Measurements from ENCODE around the gene ATOH8. TPM values are rescaled to one million over a fixed set of nuclear protein-coding genes. Genes with fewer than 3 reads are reported as not detected.
A peak's percentile ranks its signal among the peaks of the same experiment; 100 is the strongest.

Gene ATOH8
- total RNA-seq, 4 donors from 2014 or later, result 82.8 to 260 (median 167) TPM

GRCh38 chr2:85734942-85735608 is 18.7 kb upstream of the ATOH8 start:
- Histone ChIP-seq H3K9me3 (no peaks in the 10 kb centered on the region), H3K27ac (peak overlapping the region in 1 of 3 donors; percentile 30), H3K4me3 (replicated peaks in 1 of 3) (no peak overlapping the region), H3K27me3 (no peaks in the 10 kb centered on the region), H3K4me1 (peaks cover 19 to 70% of the 10 kb centered on the region in 2 donors), H3K36me3 (no peaks in the 10 kb centered on the region)
- TF ChIP-seq CTCF (IDR thresholded peaks at IDR 0.05) (no peak), POLR2A (IDR thresholded peaks at IDR 0.05) (no peak)
- DNase-seq, result no peak
- 86 to 87% methylated on average over 5 of the region's 5 CpGs for WGBS, 2 donors
- intact Hi-C loops (cut with DNase I), result no loop called here

GRCh38 chr2:85735691-85736090 is 18.1 kb upstream of the ATOH8 start:
- no peak overlapping the region for H3K27ac ChIP-seq
- intact Hi-C loops (cut with DNase I), result no loop called here

DNA sequence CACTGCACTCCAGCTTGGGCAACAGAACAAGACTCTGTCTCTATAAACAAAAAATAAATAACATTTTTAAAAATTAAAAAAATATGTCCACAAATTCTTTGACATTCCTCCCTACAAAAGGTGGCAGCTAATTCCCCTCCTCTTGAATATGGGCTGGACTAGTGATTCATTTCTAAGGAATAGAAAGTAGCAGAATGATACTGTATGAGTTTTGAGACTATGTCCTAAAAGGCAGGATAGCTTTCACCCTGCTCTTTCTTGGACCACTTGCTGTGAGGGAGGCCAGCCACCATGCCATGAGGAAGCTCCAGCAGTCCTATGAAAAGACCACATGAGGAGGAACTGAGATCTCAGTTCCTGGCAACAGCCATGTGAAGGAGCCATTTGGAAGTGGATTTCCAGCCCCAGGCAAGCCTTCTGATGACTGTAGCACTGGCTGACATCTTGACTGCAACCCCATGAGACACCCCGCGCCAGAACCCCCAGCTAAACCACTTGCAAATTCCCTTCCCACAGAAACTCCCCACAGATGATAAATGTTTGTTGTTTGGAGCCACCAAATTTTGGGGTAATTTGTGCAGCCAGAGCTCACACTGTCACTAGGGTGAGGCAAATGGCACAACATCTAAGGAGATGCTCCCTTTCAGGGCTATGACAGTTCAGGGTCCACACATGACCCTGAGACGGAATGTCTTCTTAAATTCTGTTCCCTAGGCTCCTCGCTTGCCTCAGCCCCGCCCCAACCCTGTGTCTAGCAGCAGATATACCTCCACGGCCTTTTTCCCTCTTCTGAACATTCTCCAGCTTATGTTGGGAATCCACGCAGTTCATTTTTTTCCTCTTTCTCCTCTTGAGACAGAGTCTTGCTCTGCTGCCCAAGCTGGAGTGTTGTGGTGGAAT is 17.1 kb upstream of the ATOH8 start:
- intact Hi-C loops (cut with DNase I), result no loop called here
- Histone ChIP-seq H3K36me3 (no peaks in the 10 kb centered on the region), H3K4me1 (peaks cover 26 to 70% of the 10 kb centered on the region in 2 donors), H3K27ac (peak overlapping the region; percentile 54 to 100 (median 99)), H3K27me3 (no peaks in the 10 kb centered on the region), H3K9me3 (no peaks in the 10 kb centered on the region), H3K4me3 (replicated peaks in 1 of 3) (no peak overlapping the region)
- DNase-seq, result no peak
- no peak for TF ChIP-seq CTCF (IDR thresholded peaks at IDR 0.05)
- no peak for TF ChIP-seq POLR2A (IDR thresholded peaks at IDR 0.05)
- 91% methylated on average over 7 of the region's 7 CpGs for WGBS, 2 donors

More at GRCh38 chr2:85735691-85736090, 18.1 kb upstream of the ATOH8 start:
- no peaks in the 10 kb centered on the region for H3K9me3 ChIP-seq
- H3K4me3 ChIP-seq (replicated peaks in 1 of 3), result no peak overlapping the region
- H3K4me1 ChIP-seq, result peaks cover 25 to 70% of the 10 kb centered on the region in 2 donors
- DNase-seq, result no peak
- H3K27me3 ChIP-seq, result no peaks in the 10 kb centered on the region
- H3K36me3 ChIP-seq, result no peaks in the 10 kb centered on the region
- TF ChIP-seq POLR2A (IDR thresholded peaks at IDR 0.05) (no peak), CTCF (IDR thresholded peaks at IDR 0.05) (no peak)

DNA sequence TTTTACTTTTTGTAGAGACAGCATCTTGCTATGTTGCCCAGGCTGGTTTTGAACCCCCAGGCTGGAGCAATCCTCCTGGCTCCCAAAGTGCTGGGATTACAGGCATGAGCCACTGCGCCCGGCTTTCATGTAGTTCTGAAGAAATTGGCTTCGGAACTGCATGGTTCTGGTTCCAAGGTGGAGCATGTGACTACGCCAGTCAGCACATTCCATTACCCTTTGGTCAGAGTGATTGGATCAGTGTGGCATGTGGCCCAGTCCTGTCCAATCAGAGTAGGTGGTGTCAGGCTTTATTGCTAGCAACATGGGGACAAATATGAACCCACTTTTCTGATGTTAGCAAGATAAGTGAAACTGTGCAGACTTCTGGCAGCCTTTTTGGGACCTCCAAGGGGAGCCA is 16.3 kb upstream of the ATOH8 start:
- TF ChIP-seq CTCF (IDR thresholded peaks at IDR 0.05) (no peak), POLR2A (IDR thresholded peaks at IDR 0.05) (peak in 1 of 2 donors; percentile 50)
- no peaks in the 10 kb centered on the region for H3K36me3 ChIP-seq
- peak; percentile 59 to 68 for DNase-seq
- WGBS, 2 donors, result 56 to 75% methylated on average over 4 of the region's 4 CpGs
- H3K9me3 ChIP-seq, result no peaks in the 10 kb centered on the region
- H3K27ac ChIP-seq, result peak overlapping the region; percentile 54 to 100 (median 99)
- H3K4me1 ChIP-seq, result peaks cover 32 to 72% of the 10 kb centered on the region in 2 donors
- intact Hi-C loops (cut with DNase I), result no loop called here
- no peak overlapping the region for H3K4me3 ChIP-seq (replicated peaks in 1 of 3)
- no peaks in the 10 kb centered on the region for H3K27me3 ChIP-seq

GRCh38 chr2:85737961-85738360 is 15.8 kb upstream of the ATOH8 start:
- WGBS, 2 donors, result 81 to 83% methylated on average over 4 of the region's 4 CpGs
- DNase-seq, result no peak
- peak overlapping the region; percentile 54 to 100 (median 99) for H3K27ac ChIP-seq
- TF ChIP-seq CTCF (IDR thresholded peaks at IDR 0.05) (no peak), POLR2A (IDR thresholded peaks at IDR 0.05) (no peak)
- H3K36me3 ChIP-seq, result no peaks in the 10 kb centered on the region
- H3K4me1 ChIP-seq, result peaks cover 36 to 71% of the 10 kb centered on the region in 2 donors
- H3K9me3 ChIP-seq, result no peaks in the 10 kb centered on the region
- intact Hi-C loops (cut with DNase I), result no loop called here
- no peaks in the 10 kb centered on the region for H3K27me3 ChIP-seq
- H3K4me3 ChIP-seq (replicated peaks in 1 of 3), result no peak overlapping the region

Measured in thyroid gland (tissue), 4 donors.